HG03469 (cell line): ENCODE results near the gene GLYATL3.

Source experiments
- ATAC-seq: cut with Tn5 transposase; IDR thresholded peaks from one replicate; pipeline ENCODE4 v1.9.1; 2021; ENCODE audit warnings: mild to moderate bottlenecking, moderate library complexity, moderate number of reproducible peaks; ENCODE audit not compliant: unreplicated experiment

GLYATL3 gene

DNA sequence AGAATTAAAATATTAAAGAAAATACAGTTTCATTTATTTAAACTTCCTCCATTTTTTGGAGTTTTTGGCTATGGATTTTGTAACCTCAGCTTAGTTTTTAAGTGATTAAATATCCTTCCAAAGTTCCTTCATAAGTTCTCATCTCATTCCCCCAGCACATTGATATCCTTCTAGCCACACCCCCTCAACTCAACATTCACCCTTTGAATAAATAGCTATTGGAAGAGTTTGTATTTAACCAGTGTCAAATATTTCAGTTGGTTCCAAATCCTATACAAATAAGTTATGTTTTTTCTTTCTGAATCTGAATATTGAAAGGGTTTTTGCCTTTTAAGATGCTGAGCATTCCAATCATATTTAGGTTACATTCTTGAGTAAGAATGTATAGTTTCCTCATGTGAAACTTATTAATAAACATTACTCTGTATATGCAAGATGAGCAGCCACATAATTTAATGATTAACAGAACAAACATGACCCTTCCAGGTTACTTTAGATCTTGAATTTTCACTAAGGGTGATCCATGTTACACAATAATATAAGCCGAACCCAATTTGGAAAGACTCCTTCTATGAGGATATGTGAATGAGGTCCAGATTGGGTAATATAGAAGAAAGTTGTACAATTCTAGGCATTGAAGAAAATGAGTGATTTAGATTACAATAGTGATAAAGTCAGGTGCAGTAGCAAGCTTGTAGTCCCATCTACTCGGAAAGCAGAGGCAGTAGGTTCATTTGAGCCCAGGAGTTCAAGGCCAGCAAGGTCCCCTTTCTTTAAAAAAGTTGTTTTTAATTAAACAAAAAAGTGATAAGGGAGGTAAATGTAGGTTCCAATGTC, 13.6 kb downstream of the GLYATL3 start:
- no peak for ATAC-seq

- ATAC-seq: no peak
Measured at GRCh38 chr6:49514571-49515484, 15.1 kb downstream of the GLYATL3 start.

DNA sequence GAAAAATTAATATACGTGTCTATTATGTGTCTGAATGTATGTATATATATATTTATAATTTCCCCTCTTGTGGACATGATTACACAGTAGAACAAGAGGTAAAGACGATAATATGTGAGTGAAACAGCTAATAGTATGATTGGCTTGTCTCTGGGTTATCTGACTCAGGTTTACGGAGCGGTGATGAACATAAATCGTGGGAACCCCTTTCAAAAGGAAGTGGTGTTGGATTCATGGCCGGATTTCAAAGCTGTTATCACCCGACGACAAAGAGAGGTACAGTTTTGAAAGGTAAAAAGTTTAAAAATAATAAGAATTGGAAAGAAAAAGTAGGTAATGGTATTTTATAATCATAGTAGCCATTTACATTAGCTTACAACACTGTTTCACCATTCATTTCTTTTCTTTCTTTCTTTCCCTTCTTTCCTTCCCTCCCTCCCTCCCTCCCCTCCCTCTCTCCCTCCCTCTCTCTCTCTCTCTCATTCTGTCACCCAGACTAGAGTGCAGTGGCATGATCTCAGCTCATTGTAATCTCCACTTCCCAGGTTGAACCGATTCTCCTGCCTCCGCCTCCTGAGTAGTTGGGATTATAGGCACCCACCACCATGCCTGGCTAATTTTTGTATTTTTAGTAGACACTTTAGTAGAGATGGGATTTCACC, 15.9 kb downstream of the GLYATL3 start:
- ATAC-seq: no peak

DNA sequence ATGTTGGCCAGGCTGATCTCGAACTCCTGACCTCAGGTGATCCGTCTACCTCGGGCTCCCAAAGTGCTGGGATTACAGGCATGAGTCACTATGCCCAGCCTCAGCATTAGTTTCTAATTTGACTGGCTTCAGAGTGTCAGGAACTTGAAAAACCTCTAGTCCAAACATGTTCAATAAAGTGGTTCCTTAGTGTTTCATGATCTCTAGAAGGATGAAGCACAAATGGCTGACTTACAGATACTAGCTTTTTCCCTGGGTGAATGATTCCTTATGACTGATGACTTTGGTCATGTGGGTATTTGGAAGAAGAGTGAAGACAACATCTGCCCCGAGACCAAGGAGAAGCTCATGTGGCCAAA, 16.4 kb downstream of the GLYATL3 start:
- no peak for ATAC-seq

DNA sequence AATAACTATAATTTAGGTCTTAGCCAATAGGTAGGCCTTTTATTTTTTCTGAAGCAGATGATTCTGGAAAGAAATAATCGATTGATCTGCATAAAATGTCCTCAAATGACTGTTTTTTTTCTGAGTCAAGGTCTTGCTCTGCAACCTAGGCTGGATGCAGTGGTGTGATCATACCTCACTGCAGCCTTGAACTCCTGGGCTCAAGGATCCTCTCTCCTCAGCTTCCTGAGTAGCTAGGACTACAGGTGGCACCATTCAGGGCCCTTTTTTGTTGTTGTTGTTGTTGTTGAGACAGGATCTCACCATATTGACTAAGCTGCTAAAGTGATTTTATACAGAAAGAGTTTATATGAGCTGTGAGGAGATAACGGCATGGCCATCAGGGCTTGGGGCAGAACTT, 18.2 kb downstream of the GLYATL3 start:
- ATAC-seq: no peak

GRCh38 chr6:49519660-49520059, 19.9 kb downstream of the GLYATL3 start:
- peak; percentile 99 for ATAC-seq

- no peak for ATAC-seq
Measured at GRCh38 chr6:49522710-49523593, 23.2 kb downstream of the GLYATL3 start.

GRCh38 chr6:49523901-49524300, 24.2 kb downstream of the GLYATL3 start:
- no peak for ATAC-seq

DNA sequence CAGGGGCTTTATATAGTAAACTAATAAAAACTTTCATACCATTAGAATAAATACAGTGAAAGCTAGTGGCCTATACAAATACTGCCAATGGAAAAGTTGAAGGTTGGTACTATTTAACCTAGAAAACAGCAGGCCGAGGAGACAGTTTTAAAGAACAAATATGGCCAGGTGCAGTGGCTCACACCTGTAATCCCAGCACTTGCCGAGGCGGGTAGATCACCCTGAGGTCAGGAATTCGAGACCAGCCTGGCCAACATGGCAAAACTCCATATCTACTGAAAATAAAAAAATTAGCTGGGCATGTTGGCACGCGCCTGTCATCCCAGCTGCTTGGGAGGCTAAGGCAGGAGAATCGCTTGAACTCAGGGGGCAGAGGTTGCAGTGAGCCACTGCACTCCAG, 24.8 kb downstream of the GLYATL3 start:
- no peak for ATAC-seq

- no peak for ATAC-seq
Measured at GRCh38 chr6:49526598-49526997, 26.9 kb downstream of the GLYATL3 start.

DNA sequence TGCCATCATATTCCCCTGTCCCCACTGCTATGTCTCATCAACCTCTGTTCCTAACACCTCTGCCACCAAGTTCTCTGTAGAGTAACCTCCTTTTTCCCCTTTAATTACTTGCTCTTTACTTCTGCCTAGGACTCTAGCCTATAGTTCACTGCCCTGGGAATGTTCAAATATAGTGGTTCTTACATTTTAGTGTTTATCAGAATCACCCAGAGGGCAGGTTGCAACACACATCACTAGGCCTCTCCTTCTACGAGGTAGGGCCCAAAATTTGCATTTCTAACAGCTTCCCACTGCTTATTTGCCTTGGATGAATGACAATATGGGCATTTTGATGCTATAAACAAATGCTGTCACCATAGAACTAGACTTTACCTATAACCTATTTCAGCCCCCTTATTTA, 27.6 kb downstream of the GLYATL3 start:
- ATAC-seq: no peak

GRCh38 chr6:49528571-49528970, 28.8 kb downstream of the GLYATL3 start:
- ATAC-seq: no peak

DNA sequence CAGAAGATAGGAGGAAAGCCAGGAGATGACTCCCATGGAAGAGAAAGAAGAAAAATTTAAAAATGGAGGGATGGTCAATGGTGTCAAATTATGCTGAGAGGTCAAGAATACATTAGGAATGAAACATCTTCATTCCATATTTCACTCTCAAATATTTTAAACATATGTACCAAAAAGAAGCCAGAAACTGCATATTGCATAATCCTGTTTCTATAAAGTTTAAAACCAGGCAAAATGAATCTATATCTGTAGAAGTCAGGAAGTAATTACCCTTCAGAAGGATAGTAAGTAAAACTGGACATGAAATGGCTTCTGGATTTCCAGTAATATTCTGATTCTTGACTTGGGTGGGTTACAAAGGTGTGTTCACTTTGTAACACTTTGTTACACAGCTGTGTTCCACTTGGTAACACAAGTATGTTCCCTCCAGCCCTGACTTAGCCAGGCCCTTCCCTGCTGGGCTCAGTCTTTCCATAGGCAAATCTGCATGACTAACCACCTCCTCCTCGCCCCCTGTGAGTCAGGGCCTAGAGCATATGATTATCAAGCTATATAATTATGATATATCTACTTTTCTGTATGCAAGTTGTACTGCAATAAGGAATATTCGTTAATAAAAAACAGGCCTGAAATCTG, 30.5 kb downstream of the GLYATL3 start:
- no peak for ATAC-seq

GRCh38 chr6:49531774-49532569, 32.2 kb downstream of the GLYATL3 start:
- peak; percentile 95 for ATAC-seq

GRCh38 chr6:49535795-49536194, 36.1 kb downstream of the GLYATL3 start:
- no peak for ATAC-seq

GRCh38 chr6:49539102-49539501, 39.4 kb downstream of the GLYATL3 start:
- no peak for ATAC-seq

DNA sequence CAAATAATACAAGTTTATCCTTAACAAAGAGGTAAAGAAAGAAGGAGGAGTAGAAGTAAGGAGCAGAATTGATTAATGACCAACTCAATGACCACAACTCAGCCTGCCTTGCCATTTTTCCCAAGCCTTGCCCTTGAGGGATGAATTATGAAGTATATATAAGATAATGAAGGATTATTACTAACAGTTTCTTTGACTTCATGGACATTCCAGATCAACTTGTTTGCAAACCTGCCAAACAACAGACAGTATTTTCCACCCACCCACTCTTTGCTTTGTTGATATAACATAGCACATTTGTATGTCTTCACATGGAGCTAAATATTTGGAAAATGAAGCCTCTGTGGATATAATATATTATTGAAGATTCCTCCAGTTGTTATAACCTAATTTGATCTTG, 40.9 kb downstream of the GLYATL3 start:
- ATAC-seq: no peak

DNA sequence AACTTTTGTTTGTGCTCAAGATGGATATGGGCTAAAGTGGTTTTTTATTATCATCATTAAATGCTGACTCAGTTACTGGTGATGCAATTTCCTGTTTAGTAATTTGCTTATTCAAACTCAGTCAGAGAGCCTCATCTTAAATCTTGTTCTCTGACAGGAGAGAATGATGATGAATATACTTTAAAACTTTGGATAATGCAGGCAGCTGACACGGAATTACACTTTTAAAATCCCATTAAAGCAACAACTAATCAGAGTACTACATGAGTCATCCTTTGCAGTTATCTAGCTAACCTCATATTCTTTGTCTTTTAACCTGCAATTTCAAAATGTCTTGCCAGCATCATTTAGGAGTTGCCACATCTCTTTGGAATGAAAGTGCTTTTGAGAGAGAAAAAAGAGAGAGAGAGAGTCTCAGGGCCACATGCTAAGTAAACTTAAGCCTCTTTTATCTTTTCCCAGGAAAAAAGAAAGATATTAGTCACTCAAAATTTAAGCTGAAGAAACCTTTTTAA, 41.5 kb downstream of the GLYATL3 start:
- ATAC-seq: no peak

DNA sequence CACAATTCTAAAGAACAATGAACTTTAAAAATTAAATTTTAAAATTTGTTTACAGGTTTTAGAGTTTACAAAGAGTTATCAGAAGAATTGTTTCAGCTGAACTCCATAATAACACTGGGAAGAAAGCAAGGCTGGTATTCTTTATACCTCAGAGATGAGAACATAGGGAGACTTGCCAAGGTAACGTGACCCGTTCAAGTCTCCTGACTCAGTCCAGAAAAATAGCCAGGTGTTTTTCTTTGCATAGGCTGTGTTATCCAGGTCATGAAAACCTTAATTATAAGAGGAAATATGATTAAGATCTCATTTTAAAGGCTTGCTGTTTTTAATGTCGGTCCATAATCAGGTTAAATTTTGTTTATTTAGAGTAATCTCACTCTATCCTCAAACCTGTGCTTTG, 42.2 kb downstream of the GLYATL3 start:
- no peak for ATAC-seq
